IMR-90 (cell line): ENCODE measurements around the gene CD34. TPM values are rescaled to one million over a fixed set of nuclear protein-coding genes. Genes with fewer than 3 reads are reported as not detected.

Experiments
- ATAC-seq: fragments of 200-7000 bp; cut with Tn5 transposase; 2 replicates; pipeline ENCODE4 v1.9.1; 2020; ENCODE audit warnings: low read depth, mild to moderate bottlenecking, moderate library complexity
- BruUV-seq: library from RNA; stranded (reverse); fragments of 400-500 nt; replicated peaks from 2 replicates; lab custom pipeline; 2021; lab: Mats Ljungman, UMichigan
- CTCF ChIA-PET: fragments of 300-600 bp; formaldehyde crosslinking; extraction: SDS; loops from one replicate; lab custom pipeline; 2021; ENCODE audit warnings: antibody characterized with exemption; lab: Yijun Ruan, JAX
- POLR2A ChIA-PET: fragments of 300-600 bp; sonication (Branson Sonifier 250); formaldehyde crosslinking; loops from one replicate; lab custom pipeline; 2022; ENCODE audit warnings: antibody characterized with exemption; ENCODE audit not compliant: unreplicated experiment; lab: Charles Lee
- DNase-seq: peaks from one replicate; pipeline ENCODE4 v3.0.0; 2013
- H2AFZ ChIP-seq: replicated peaks from 2 replicates; pipeline ENCODE3; 2013; ENCODE audit warnings: low read length, mild to moderate bottlenecking; ENCODE audit not compliant: poor library complexity
- H2AK5ac ChIP-seq: 2 replicates; pipeline ENCODE4 v1.6.1; 2013; ENCODE audit warnings: low read depth, low read length, inconsistent platforms
- H2AK9ac ChIP-seq: replicated peaks from 2 replicates; pipeline ENCODE3; 2013; ENCODE audit warnings: mild to moderate bottlenecking, low read depth, low read length, moderate library complexity; ENCODE audit not compliant: poor library complexity
- H2BK120ac ChIP-seq: 2 replicates; pipeline ENCODE4 v1.6.1; 2013; ENCODE audit warnings: low read depth, low read length, inconsistent platforms
- H2BK15ac ChIP-seq: 3 replicates; pipeline ENCODE4 v1.6.1; 2013; ENCODE audit warnings: low read depth, low read length, inconsistent platforms
- H2BK20ac ChIP-seq: 2 replicates; pipeline ENCODE4 v1.6.1; 2013; ENCODE audit warnings: low read depth, mild to moderate bottlenecking, inconsistent platforms, low read length, moderate library complexity
- H2BK5ac ChIP-seq: 2 replicates; pipeline ENCODE4 v1.6.1; 2013; ENCODE audit warnings: mild to moderate bottlenecking, low read depth, low read length, inconsistent platforms; ENCODE audit not compliant: poor library complexity, severe bottlenecking
- H3K14ac ChIP-seq: replicated peaks from 2 replicates; pipeline ENCODE4 v1.6.1; 2013; ENCODE audit warnings: low read depth, low read length, inconsistent platforms
- H3K18ac ChIP-seq: 2 replicates; pipeline ENCODE4 v1.6.1; 2013; ENCODE audit warnings: low read depth, low read length, control low read depth
- H3K23ac ChIP-seq: 2 replicates; pipeline ENCODE4 v1.6.1; 2013; ENCODE audit warnings: low read depth, low read length, inconsistent platforms
- H3K27ac ChIP-seq: 2 replicates; pipeline ENCODE4 v1.5.1; 2013; ENCODE audit warnings: mild to moderate bottlenecking, control low read depth, low read length; ENCODE audit not compliant: insufficient read depth
- H3K27me3 ChIP-seq: 2 replicates; pipeline ENCODE4 v1.6.1; 2013; ENCODE audit warnings: low read length; ENCODE audit not compliant: control insufficient read depth, insufficient read depth
- H3K36me3 ChIP-seq: 2 replicates; pipeline ENCODE4 v1.6.1; 2013; ENCODE audit warnings: low read length, mixed read lengths; ENCODE audit not compliant: control insufficient read depth, insufficient read depth
- H3K4ac ChIP-seq: 2 replicates; pipeline ENCODE4 v1.6.1; 2013; ENCODE audit warnings: low read depth, low read length, inconsistent platforms
- H3K4me1 ChIP-seq: 2 replicates; pipeline ENCODE4 v1.6.1; 2013; ENCODE audit warnings: low read length, mixed read lengths; ENCODE audit not compliant: control insufficient read depth, insufficient read depth
- H3K4me2 ChIP-seq: 2 replicates; pipeline ENCODE4 v1.6.1; 2013; ENCODE audit warnings: low read depth, mild to moderate bottlenecking, control low read depth, low read length, moderate library complexity
- H3K4me3 ChIP-seq: 2 replicates; pipeline ENCODE4 v1.5.1; 2013; ENCODE audit warnings: low read depth, mild to moderate bottlenecking, control low read depth, low read length, moderate library complexity; ENCODE audit not compliant: insufficient read depth
- H3K56ac ChIP-seq: 2 replicates; pipeline ENCODE4 v1.6.1; 2013; ENCODE audit warnings: low read length, inconsistent platforms; ENCODE audit not compliant: insufficient read depth; ENCODE audit errors: extremely low read depth
- H3K79me1 ChIP-seq, 2 experiments: 2 replicates each; pipeline ENCODE4 v1.6.1; 2013; ENCODE audit warnings: low read length in 2 of 2, inconsistent platforms in 1 of 2, low read depth in 1 of 2
- H3K9ac ChIP-seq: 2 replicates; pipeline ENCODE4 v1.6.1; 2013; ENCODE audit warnings: low read depth, low read length, control low read depth
- H3K9me1 ChIP-seq: 2 replicates; pipeline ENCODE4 v1.6.1; 2013; ENCODE audit warnings: low read length, inconsistent platforms; ENCODE audit not compliant: insufficient read depth
- H3K9me3 ChIP-seq: 2 replicates; pipeline ENCODE4 v1.6.1; 2013; ENCODE audit warnings: low read length; ENCODE audit not compliant: control insufficient read depth, insufficient read depth
- H4K20me1 ChIP-seq: 2 replicates; pipeline ENCODE4 v1.6.1; 2013; ENCODE audit warnings: low read length, inconsistent platforms; ENCODE audit not compliant: insufficient read depth
- H4K5ac ChIP-seq: 2 replicates; pipeline ENCODE4 v1.6.1; 2013; ENCODE audit warnings: mild to moderate bottlenecking, low read depth, low read length, control low read depth
- H4K8ac ChIP-seq, 2 experiments: 2 replicates each; pipeline ENCODE4 v1.6.1; 2013; ENCODE audit warnings: low read depth in 2 of 2, low read length in 2 of 2, control low read depth in 1 of 2, inconsistent platforms in 1 of 2
- H4K91ac ChIP-seq: 2 replicates; pipeline ENCODE4 v1.6.1; 2013; ENCODE audit warnings: low read depth, low read length, inconsistent platforms; ENCODE audit not compliant: insufficient read depth
- BHLHE40 ChIP-seq: fragments of 150-350 bp; IDR thresholded peaks from 2 replicates; pipeline ENCODE4 v1.6.1; 2016; ENCODE audit warnings: mild to moderate bottlenecking, low read depth, low read length
- CEBPB ChIP-seq: IDR thresholded peaks from 2 replicates; pipeline ENCODE4 v1.6.1; 2012; ENCODE audit warnings: low read depth, low read length, improper control_type of control experiment
- CHD1 ChIP-seq: IDR thresholded peaks from 2 replicates; pipeline ENCODE4 v1.6.1; 2012; ENCODE audit warnings: low read depth, low read length, improper control_type of control experiment
- FOS ChIP-seq: fragments of 150-350 bp; IDR thresholded peaks from 2 replicates; pipeline ENCODE4 v1.6.1; 2016; ENCODE audit warnings: low read depth, low read length
- MAFK ChIP-seq: IDR thresholded peaks from 2 replicates; pipeline ENCODE4 v1.6.1; 2012; ENCODE audit warnings: low read depth, low read length, improper control_type of control experiment
- MAZ ChIP-seq: IDR thresholded peaks from 2 replicates; pipeline ENCODE4 v1.6.1; 2012; ENCODE audit warnings: low read depth, mild to moderate bottlenecking, low read length, improper control_type of control experiment, moderate library complexity, borderline replicate concordance
- MXI1 ChIP-seq: IDR thresholded peaks from 2 replicates; pipeline ENCODE4 v1.6.1; 2012; ENCODE audit warnings: low read depth, mild to moderate bottlenecking, low read length, moderate library complexity, borderline replicate concordance
- NFE2L2 ChIP-seq: fragments of 150-350 bp; IDR thresholded peaks from 2 replicates; pipeline ENCODE4 v1.6.1; 2016; ENCODE audit warnings: low read depth, mild to moderate bottlenecking, low read length
- POLR2A ChIP-seq: IDR thresholded peaks from 2 replicates; pipeline ENCODE4 v1.6.1; 2012; ENCODE audit warnings: mild to moderate bottlenecking, low read depth, low read length
- RAD21 ChIP-seq: IDR thresholded peaks from 2 replicates; pipeline ENCODE4 v1.6.1; 2012; ENCODE audit warnings: low read length, improper control_type of control experiment
- RCOR1 ChIP-seq: IDR thresholded peaks from 2 replicates; pipeline ENCODE4 v1.6.1; 2012; ENCODE audit warnings: mild to moderate bottlenecking, low read length, improper control_type of control experiment; ENCODE audit not compliant: insufficient replicate concordance
- RFX5 ChIP-seq: IDR thresholded peaks from 2 replicates; pipeline ENCODE4 v1.8.0; 2012; ENCODE audit warnings: low read depth, mild to moderate bottlenecking, low read length, moderate library complexity
- SMC3 ChIP-seq: fragments of 150-350 bp; IDR thresholded peaks from 2 replicates; pipeline ENCODE4 v1.6.1; 2016; ENCODE audit warnings: low read depth, mild to moderate bottlenecking, antibody characterized with exemption, low read length, moderate library complexity
- WGBS, 2 experiments: methylation state at CpG; one replicate each; pipeline versions ENCODE4 v1.1.5 to v1.1.7; 2013; ENCODE audit warnings: missing lambda C conversion rate in 2 of 2; ENCODE audit not compliant: insufficient read length in 1 of 2; ENCODE audit errors: extremely low coverage in 2 of 2; 5-methylcytosine and 5-hydroxymethylcytosine counted together
- dilution Hi-C: fragments of 300-500 bp; cut with HindIII; formaldehyde crosslinking; loops from one replicate; pipeline ENCODE4 v1.14.3; 2018; ENCODE audit warnings: low sequenced_read_pairs; ENCODE audit not compliant: unreplicated experiment
- in situ Hi-C: fragments of 300-500 bp; cut with MboI; formaldehyde crosslinking; loops from 3 replicates; pipeline ENCODE4 v1.14.3; 2019; ENCODE audit warnings: low sequenced_read_pairs, inconsistent platforms, mixed read lengths
- intact Hi-C: fragments of 100-400 bp; cut with micrococcal nuclease; formaldehyde crosslinking; loops from 2 replicates; pipeline ENCODE4 v1.10.0; 2022
- polyA plus RNA-seq, 3 experiments: library from polyadenylated mRNA; depleted of rRNA; stranded (reverse); fragments of >200 nt; gene quantifications; 2 replicates each; pipeline ENCODE4 v1.2.3, GENCODE V29; 2012; ENCODE audit warnings: low replicate concordance in 1 of 3
- total RNA-seq: library from RNA; depleted of rRNA; stranded (reverse); fragments of >200 nt; gene quantifications from 2 replicates; pipeline ENCODE4 v1.2.3, GENCODE V29; 2012
- TF ChIP-seq, protein P1 (sequence below): fragments of 150-350 bp; IDR thresholded peaks from 2 replicates; pipeline ENCODE4 v1.6.1; 2017; ENCODE audit warnings: mild to moderate bottlenecking, antibody characterized with exemption, low read length, low read depth
- TF ChIP-seq, protein P2 (sequence below): conservative IDR thresholded peaks from 2 replicates; pipeline ENCODE4 v1.5.1; 2012; ENCODE audit warnings: mild to moderate bottlenecking, low read depth, low read length, improper control_type of control experiment
- TF ChIP-seq, protein P3 (sequence below): fragments of 150-350 bp; IDR thresholded peaks from 2 replicates; pipeline ENCODE4 v1.6.1; 2016; ENCODE audit warnings: low read depth, mild to moderate bottlenecking, low read length, moderate library complexity, borderline replicate concordance

Gene CD34
- total and polyA plus RNA-seq, 2 of the 4 experiments (the other 2 are of a cell fraction) = 0.14 TPM; not detected in 1

DNA sequence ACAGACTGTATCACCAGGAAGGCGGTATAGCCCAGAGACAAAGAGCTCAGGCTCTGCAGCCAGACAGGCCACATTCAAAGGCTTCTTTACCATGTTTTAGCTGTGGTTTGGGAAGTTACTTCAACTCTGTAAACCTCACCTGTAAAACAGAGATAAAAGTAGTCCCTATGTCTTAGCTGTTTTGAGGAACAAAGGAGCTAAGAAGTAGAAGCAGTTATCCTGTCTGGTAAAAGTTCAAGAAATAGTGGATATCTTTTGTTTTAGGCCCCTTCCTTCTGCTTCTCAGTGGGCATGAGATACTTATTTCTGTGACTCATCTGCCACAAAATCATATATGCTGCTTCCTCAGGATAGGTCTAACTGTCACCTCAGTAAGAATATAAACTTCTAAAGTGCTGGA is 6.5 kb downstream of the CD34 start:
- TF ChIP-seq, protein P1, sequence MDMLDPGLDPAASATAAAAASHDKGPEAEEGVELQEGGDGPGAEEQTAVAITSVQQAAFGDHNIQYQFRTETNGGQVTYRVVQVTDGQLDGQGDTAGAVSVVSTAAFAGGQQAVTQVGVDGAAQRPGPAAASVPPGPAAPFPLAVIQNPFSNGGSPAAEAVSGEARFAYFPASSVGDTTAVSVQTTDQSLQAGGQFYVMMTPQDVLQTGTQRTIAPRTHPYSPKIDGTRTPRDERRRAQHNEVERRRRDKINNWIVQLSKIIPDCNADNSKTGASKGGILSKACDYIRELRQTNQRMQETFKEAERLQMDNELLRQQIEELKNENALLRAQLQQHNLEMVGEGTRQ = no peak
- no peak for TF ChIP-seq MAZ
- TF ChIP-seq MAFK = no peak
- no peak for TF ChIP-seq BHLHE40
- no peak for TF ChIP-seq RCOR1
- TF ChIP-seq RAD21 = no peak
- TF ChIP-seq, protein P2, sequence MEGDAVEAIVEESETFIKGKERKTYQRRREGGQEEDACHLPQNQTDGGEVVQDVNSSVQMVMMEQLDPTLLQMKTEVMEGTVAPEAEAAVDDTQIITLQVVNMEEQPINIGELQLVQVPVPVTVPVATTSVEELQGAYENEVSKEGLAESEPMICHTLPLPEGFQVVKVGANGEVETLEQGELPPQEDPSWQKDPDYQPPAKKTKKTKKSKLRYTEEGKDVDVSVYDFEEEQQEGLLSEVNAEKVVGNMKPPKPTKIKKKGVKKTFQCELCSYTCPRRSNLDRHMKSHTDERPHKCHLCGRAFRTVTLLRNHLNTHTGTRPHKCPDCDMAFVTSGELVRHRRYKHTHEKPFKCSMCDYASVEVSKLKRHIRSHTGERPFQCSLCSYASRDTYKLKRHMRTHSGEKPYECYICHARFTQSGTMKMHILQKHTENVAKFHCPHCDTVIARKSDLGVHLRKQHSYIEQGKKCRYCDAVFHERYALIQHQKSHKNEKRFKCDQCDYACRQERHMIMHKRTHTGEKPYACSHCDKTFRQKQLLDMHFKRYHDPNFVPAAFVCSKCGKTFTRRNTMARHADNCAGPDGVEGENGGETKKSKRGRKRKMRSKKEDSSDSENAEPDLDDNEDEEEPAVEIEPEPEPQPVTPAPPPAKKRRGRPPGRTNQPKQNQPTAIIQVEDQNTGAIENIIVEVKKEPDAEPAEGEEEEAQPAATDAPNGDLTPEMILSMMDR = no peak
- no peak for TF ChIP-seq CHD1
- no peak for TF ChIP-seq NFE2L2
- no peak for TF ChIP-seq RFX5
- no peak for TF ChIP-seq SMC3
- TF ChIP-seq, protein P3, sequence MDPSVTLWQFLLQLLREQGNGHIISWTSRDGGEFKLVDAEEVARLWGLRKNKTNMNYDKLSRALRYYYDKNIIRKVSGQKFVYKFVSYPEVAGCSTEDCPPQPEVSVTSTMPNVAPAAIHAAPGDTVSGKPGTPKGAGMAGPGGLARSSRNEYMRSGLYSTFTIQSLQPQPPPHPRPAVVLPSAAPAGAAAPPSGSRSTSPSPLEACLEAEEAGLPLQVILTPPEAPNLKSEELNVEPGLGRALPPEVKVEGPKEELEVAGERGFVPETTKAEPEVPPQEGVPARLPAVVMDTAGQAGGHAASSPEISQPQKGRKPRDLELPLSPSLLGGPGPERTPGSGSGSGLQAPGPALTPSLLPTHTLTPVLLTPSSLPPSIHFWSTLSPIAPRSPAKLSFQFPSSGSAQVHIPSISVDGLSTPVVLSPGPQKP = no peak
- TF ChIP-seq POLR2A = no peak
- no peak for TF ChIP-seq CEBPB
- no peak for TF ChIP-seq FOS
- no peak for TF ChIP-seq MXI1
- H4K8ac ChIP-seq = no peak overlapping the region
- H2AFZ ChIP-seq = no peak overlapping the region
- no peaks in the 10 kb centered on the region for H3K4me1 ChIP-seq
- H2AK9ac ChIP-seq = no peak overlapping the region
- no peaks in the 10 kb centered on the region for H3K9me1 ChIP-seq
- no peak overlapping the region for H2BK20ac ChIP-seq
- in situ Hi-C loops (no loop called here), intact Hi-C loops (no loop called here), dilution Hi-C loops (no loop called here)
- DNase-seq (no peak), ATAC-seq (no peak)
- no peak overlapping the region for H3K23ac ChIP-seq
- no peaks in the 10 kb centered on the region for H3K79me1 ChIP-seq
- H2BK120ac ChIP-seq = no peak overlapping the region
- H3K14ac ChIP-seq = no peak overlapping the region
- no peak overlapping the region for H3K18ac ChIP-seq
- no peak overlapping the region for H3K4me2 ChIP-seq
- no peak overlapping the region for H2AK5ac ChIP-seq
- H4K20me1 ChIP-seq = no peaks in the 10 kb centered on the region
- no CpG with 5 or more reads among the region's 1 CpG for WGBS, 2 experiments
- no peak overlapping the region for H3K56ac ChIP-seq
- H3K4ac ChIP-seq = no peak overlapping the region
- no peaks in the 10 kb centered on the region for H3K36me3 ChIP-seq
- H4K91ac ChIP-seq = no peak overlapping the region
- no TSS peak for BruUV-seq
- H3K9ac ChIP-seq = no peak overlapping the region
- no peak overlapping the region for H3K27ac ChIP-seq
- peaks cover 6% of the 10 kb centered on the region for H3K27me3 ChIP-seq
- H3K4me3 ChIP-seq = no peak overlapping the region
- ChIA-PET POLR2A (no interaction called here), CTCF (interaction anchor here (0.8 to 1.3 kb wide), 4 partner anchors 20 to 38 kb away, joined by 3 read pairs; no protein-coding TSS in a partner anchor)
- no peaks in the 10 kb centered on the region for H3K9me3 ChIP-seq
- H4K5ac ChIP-seq = no peak overlapping the region
- H2BK5ac ChIP-seq = no peak overlapping the region
- no peak overlapping the region for H2BK15ac ChIP-seq
